Muscle layer of duodenum (tissue), 2 donors: ENCODE results near the gene NBDY.
"Not testable (repeated sequence)": the region's sequence is repeated elsewhere in the genome, so short reads cannot be mapped to it uniquely, and the experiment has no call there.

Experiments
- H3K27ac ChIP-seq: one replicate; pipeline ENCODE4 v1.7.0; 2013; ENCODE audit warnings: mild to moderate bottlenecking, low read length
- H3K27me3 ChIP-seq: one replicate; pipeline ENCODE4 v1.7.0; 2013; ENCODE audit warnings: low read depth, mild to moderate bottlenecking, control low read depth, low read length
- H3K36me3 ChIP-seq, 2 donors: one replicate each; pipeline ENCODE4 v1.7.0; 2013; ENCODE audit warnings: low read length in 2 of 2, control low read depth in 1 of 2, mild to moderate bottlenecking in 1 of 2; ENCODE audit not compliant: insufficient read depth in 2 of 2, control insufficient read depth in 1 of 2
- H3K4me1 ChIP-seq, 2 donors: one replicate each; pipeline ENCODE4 v1.7.0; 2013; ENCODE audit warnings: low read length in 2 of 2, mild to moderate bottlenecking in 2 of 2, control low read depth in 1 of 2, moderate library complexity in 1 of 2; ENCODE audit not compliant: insufficient read depth in 2 of 2, control insufficient read depth in 1 of 2
- H3K4me3 ChIP-seq, 2 donors: one replicate each; pipeline ENCODE4 v1.7.0; 2013; ENCODE audit warnings: low read length in 2 of 2, low read depth in 1 of 2, mild to moderate bottlenecking in 1 of 2
- H3K9me3 ChIP-seq, 2 donors: one replicate each; pipeline ENCODE4 v1.7.0; 2013; ENCODE audit warnings: low read length in 2 of 2, control low read depth in 1 of 2, mild to moderate bottlenecking in 1 of 2; ENCODE audit not compliant: control insufficient read depth in 1 of 2
- donor health status: healthy.

Gene NBDY

DNA sequence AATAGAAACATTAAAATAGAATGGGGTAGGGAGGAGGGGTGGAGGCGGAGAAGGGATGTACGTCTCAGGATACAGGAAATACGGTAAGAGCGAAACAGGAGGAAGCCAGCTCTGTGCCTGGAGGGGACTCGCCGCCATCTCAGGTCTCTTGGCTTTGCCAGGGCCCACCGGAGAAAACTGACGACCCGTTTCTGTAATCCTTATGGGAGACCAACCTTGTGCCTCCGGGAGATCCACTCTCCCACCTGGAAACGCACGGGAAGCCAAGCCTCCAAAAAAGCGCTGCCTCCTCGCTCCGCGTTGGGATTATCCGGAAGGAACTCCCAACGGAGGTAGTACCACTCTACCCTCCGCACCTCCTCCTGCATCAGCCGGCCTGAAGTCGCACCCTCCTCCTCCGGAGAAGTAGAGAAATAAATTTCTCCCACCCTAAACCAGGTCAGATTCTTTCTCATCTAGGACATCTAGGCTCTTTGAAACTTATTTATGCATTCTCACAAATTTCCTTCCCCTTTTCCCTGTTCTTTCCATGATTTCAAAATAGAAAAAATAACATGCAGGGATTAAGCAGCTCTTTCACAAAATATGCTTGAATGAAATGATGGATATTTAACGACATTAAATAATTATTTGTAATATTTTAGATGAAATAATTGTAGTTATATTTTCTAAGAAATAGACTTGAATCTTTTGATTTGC, at the start of gene NBDY:
Gene NBDY (plus strand): TSS at position 92 of the 699 bp plus-strand sequence. CDS start 111 bp downstream, at position 203.
- H3K27me3 ChIP-seq = no peaks in the 10 kb centered on the region
- peak within 1 kb of the TSS; percentile 79 for H3K27ac ChIP-seq
- H3K9me3 ChIP-seq = no peaks in the 10 kb centered on the region
- peaks cover 0 to 9% of the 10 kb centered on the region in 2 donors for H3K4me1 ChIP-seq
- H3K36me3 ChIP-seq = no peaks in the 10 kb centered on the region
- peak within 1 kb of the TSS; percentile 74 to 87 for H3K4me3 ChIP-seq

DNA sequence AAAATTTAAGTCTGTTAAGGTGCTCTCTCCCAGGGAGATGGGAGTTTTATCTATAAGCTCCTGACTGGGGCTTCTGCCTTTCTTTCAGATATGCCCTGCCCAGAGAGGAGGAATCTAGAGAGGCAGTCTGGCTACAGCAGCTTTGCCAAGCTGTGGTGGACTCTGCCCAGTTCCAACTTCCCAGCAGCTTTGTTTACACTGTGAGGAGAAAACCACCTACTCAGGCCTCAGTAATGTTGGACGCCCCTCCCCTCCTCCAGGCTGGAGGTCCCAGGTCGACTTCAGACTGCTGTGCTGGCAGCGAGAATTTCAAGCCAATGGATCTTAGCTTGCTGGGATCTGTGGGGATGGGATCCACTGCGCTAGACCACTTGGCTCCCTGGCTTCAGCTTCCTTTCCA, 24.5 kb upstream of the NBDY start:
- H3K27ac ChIP-seq, H3K4me1 ChIP-seq, H3K9me3 ChIP-seq, H3K36me3 ChIP-seq, H3K27me3 ChIP-seq, H3K4me3 ChIP-seq: not testable (repeated sequence)

DNA sequence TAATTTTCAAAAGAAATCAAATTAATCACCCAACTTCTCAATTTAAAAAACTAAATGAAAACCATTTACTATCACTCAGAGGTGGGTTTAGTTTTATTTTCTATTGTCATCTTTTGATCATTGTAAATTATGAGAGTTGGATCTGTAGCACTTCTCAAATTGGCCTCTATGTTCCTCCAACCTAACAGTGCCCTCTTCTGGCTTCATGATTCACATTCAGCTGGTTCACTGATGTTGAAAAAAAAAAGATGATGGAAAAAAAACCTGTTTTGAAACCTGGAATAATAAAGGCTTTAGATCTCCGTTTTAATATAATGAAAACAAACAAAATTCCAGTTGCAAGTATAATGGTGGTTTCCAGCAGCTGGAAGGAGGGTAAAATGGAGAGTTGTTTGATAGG, 2.4 kb upstream of the NBDY start:
- Histone ChIP-seq H3K27me3 (no peaks in the 10 kb centered on the region), H3K4me3 (no peak overlapping the region), H3K9me3 (no peaks in the 10 kb centered on the region), H3K27ac (no peak overlapping the region), H3K36me3 (no peaks in the 10 kb centered on the region), H3K4me1 (peaks cover 0 to 6% of the 10 kb centered on the region in 2 donors)

- no peak overlapping the region for H3K27ac ChIP-seq
- H3K27me3 ChIP-seq = no peaks in the 10 kb centered on the region
- no peaks in the 10 kb centered on the region for H3K36me3 ChIP-seq
- no peak overlapping the region for H3K4me3 ChIP-seq
- H3K4me1 ChIP-seq = peaks cover 0 to 9% of the 10 kb centered on the region in 2 donors
- no peaks in the 10 kb centered on the region for H3K9me3 ChIP-seq
These were observed 1.5 kb upstream of the NBDY start for GRCh38 chrX:56727531-56727930.

- Histone ChIP-seq H3K4me3 (peak overlapping the region; percentile 74 to 87), H3K9me3 (no peaks in the 10 kb centered on the region), H3K4me1 (peaks cover 0 to 9% of the 10 kb centered on the region in 2 donors), H3K27ac (no peak overlapping the region), H3K27me3 (no peaks in the 10 kb centered on the region), H3K36me3 (no peaks in the 10 kb centered on the region)
These were observed 722 bp upstream of the NBDY start for GRCh38 chrX:56728321-56728720.

GRCh38 chrX:56728752-56729151, 291 bp upstream of the NBDY start:
- H3K9me3 ChIP-seq = no peaks in the 10 kb centered on the region
- H3K4me1 ChIP-seq = peaks cover 0 to 9% of the 10 kb centered on the region in 2 donors
- peak overlapping the region; percentile 79 for H3K27ac ChIP-seq
- no peaks in the 10 kb centered on the region for H3K36me3 ChIP-seq
- H3K4me3 ChIP-seq = peak overlapping the region; percentile 74 to 87
- H3K27me3 ChIP-seq = no peaks in the 10 kb centered on the region

GRCh38 chrX:56733459-56734046, 4.5 kb downstream of the NBDY start:
- Histone ChIP-seq H3K4me1 (peaks cover 0 to 9% of the 10 kb centered on the region in 2 donors), H3K9me3 (no peaks in the 10 kb centered on the region), H3K36me3 (no peaks in the 10 kb centered on the region), H3K4me3 (no peak overlapping the region), H3K27ac (no peak overlapping the region), H3K27me3 (no peaks in the 10 kb centered on the region)

GRCh38 chrX:56736219-56736618, 7.2 kb downstream of the NBDY start:
- H3K4me1 ChIP-seq = peaks cover 0 to 4% of the 10 kb centered on the region in 2 donors
- no peak overlapping the region for H3K4me3 ChIP-seq
- H3K9me3 ChIP-seq = no peaks in the 10 kb centered on the region
- no peaks in the 10 kb centered on the region for H3K27me3 ChIP-seq
- no peak overlapping the region for H3K27ac ChIP-seq
- no peaks in the 10 kb centered on the region for H3K36me3 ChIP-seq

DNA sequence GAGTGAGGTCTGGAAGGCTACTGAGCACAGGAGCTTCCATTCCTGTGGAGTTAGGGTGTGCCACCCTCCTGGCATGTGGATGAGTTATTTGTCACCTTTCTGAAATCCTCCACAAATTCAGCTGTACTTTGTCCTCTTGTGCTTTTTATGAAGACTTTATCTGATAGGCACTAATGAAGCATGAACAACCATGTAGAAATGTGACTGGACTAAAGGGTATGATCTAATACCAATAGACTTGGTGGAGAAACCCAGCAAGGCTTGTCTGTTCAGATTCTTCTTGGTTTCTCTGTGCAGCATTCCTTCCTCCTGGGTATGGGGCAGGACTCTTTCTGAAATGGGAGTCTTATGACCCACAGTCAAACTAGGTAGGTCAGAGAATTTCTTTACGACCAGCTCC, 9.6 kb downstream of the NBDY start:
- Histone ChIP-seq H3K4me3 (no peak overlapping the region), H3K27me3 (no peaks in the 10 kb centered on the region), H3K4me1 (no peaks in the 10 kb centered on the region), H3K27ac (no peak overlapping the region), H3K9me3 (peaks cover 0 to 2% of the 10 kb centered on the region in 2 donors), H3K36me3 (no peaks in the 10 kb centered on the region)

DNA sequence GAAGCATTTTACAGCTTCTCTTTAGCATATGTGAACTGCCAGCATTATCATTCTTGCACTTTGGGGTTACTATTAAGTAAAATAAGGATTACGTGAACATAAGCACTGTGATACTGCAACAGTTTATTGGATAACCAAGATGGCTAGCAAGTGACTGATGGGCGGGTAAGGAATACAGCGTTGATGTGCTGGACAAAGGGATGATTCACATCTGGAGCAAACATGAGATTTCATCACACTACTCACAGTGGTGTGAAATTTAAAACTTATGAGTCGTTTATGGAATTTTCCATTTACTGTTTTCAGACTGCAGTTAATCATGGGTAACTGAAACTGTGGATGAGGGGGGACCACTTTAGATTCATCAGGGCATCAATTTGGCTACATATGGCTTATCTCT, 16.0 kb downstream of the NBDY start:
- H3K27ac ChIP-seq = no peak overlapping the region

DNA sequence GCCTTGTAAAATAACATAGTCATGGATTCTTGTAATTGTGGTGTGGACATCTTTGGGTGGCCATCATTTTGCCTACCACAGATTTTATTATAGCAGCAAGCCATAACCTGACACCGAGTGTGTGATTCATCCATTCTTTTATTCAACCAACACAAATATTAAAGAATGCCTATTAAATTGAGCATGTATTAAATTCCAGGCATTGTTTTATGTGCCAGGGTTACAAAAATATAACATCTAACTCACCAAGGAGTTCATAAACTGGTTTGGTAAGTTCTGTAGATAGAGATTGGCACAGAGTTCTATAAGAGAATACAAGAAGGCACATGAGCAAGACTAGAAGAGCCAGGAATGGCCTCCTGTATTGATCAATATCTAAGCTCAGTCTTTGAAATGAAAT, 18.0 kb downstream of the NBDY start:
- peaks cover 0 to 6% of the 10 kb centered on the region in 2 donors for H3K4me1 ChIP-seq
- peaks cover 0 to 2% of the 10 kb centered on the region in 2 donors for H3K9me3 ChIP-seq
- H3K27ac ChIP-seq = no peak overlapping the region
- H3K36me3 ChIP-seq = no peaks in the 10 kb centered on the region
- H3K4me3 ChIP-seq = no peak overlapping the region
- H3K27me3 ChIP-seq = no peaks in the 10 kb centered on the region

More for the DNA sequence above, 16.0 kb downstream of the NBDY start:
- no peaks in the 10 kb centered on the region for H3K27me3 ChIP-seq
- H3K9me3 ChIP-seq = peaks cover 0 to 2% of the 10 kb centered on the region in 2 donors
- H3K4me3 ChIP-seq = no peak overlapping the region
- H3K4me1 ChIP-seq = no peaks in the 10 kb centered on the region
- no peaks in the 10 kb centered on the region for H3K36me3 ChIP-seq
